ENCODE measurements around the gene ASTL.

The ASTL gene

GRCh38 chr2:96103187-96103601, 35.1 kb downstream of the ASTL start (continued):
- TF ChIP-seq ZNF362 (tag by site-specific recombination; IDR thresholded peaks at IDR 0.05) (no peak), ZNF366 (tag by site-specific recombination; conservative IDR thresholded peaks at IDR 0.05) (no peak), GLIS2 (tag by site-specific recombination; IDR thresholded peaks at IDR 0.05) (no peak), SCRT1 (tag by site-specific recombination; IDR thresholded peaks at IDR 0.05; ENCODE audit: borderline replicate concordance) (no peak), ZNF843 (tag by site-specific recombination; IDR thresholded peaks at IDR 0.05) (no peak), SP7 (tag by site-specific recombination; IDR thresholded peaks at IDR 0.05) (no peak), ZNF146 (tag by site-specific recombination; IDR thresholded peaks at IDR 0.05) (no peak)

DNA sequence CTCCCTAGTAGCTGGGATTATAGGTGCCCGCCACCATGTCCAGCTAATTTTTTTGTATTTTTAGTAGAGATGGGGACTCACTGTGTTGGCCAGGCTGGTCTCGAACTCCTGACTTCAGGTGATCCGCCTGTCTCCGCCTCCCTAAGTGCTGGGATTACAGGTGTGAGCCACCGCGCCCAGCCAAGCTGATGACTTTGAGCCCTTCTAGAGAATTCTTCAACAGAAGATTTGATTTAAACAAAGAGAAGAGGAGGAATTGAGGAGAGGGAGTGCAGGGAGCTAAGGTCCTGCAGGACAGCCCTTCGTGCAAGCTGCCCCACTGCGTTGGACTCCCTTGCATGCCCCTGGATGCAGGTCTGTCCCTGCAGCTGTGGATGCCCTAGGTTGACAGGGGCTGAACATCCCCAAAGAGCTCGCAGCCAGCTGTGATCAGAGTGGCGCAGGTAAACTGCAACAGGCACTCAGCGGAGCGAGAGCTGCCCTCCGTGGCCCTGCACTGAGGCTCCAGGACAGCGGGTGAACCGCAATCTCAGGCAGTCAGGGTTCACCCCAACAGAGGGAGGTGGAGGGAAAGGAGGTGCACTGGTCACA, 35.6 kb downstream of the ASTL start:
- H3K4me1 ChIP-seq (ENCODE audit: control insufficient read depth, insufficient read depth, low read length), result no peaks in the 10 kb centered on the region
- POLR2A ChIA-PET, result no interaction called here

GRCh38 chr2:96100893-96101304, 37.4 kb downstream of the ASTL start:
- TF ChIP-seq ZNF654 (tag by site-specific recombination; IDR thresholded peaks at IDR 0.05; ENCODE audit: low read depth), result no peak
- no peak for TF ChIP-seq ZBTB17 (tag by site-specific recombination; IDR thresholded peaks at IDR 0.05)
- no peak for TF ChIP-seq KLF16 (tag by site-specific recombination; IDR thresholded peaks at IDR 0.05)
- no peak for TF ChIP-seq ZNF211 (tag by site-specific recombination; IDR thresholded peaks at IDR 0.05; ENCODE audit: low read depth)
- TF ChIP-seq ZFHX2 (tag by site-specific recombination; conservative IDR thresholded peaks at IDR 0.05), result no peak
- TF ChIP-seq ZNF768 (tag by site-specific recombination; IDR thresholded peaks at IDR 0.05), result peak; percentile 53; the same call in 1 of the 2 replicates
- no peak for TF ChIP-seq KLF10 (tag by site-specific recombination; IDR thresholded peaks at IDR 0.05)
- no peak for TF ChIP-seq ZNF624 (tag by site-specific recombination; IDR thresholded peaks at IDR 0.05)
- ChIA-PET POLR2A (no interaction called here), CTCF (interaction anchor here (0.7 to 1.5 kb wide), 4 partner anchors 16 to 108 kb away, joined by 3 to 5 read pairs (median 4); no protein-coding TSS in a partner anchor)

More for the DNA sequence above, 35.6 kb downstream of the ASTL start:
- Histone ChIP-seq H3K36me3 (ENCODE audit: control insufficient read depth in 2 of 2, insufficient read depth in 1 of 2, low read length in 2 of 2) (no peaks in the 10 kb centered on the region), H3K9me3 (ENCODE audit: control insufficient read depth, insufficient read depth, low read depth, low read length) (no peaks in the 10 kb centered on the region), H3K4me3 (ENCODE audit: low read depth, low read length) (no peak overlapping the region), H3K27ac (ENCODE audit: extremely low read depth, low read depth, low read length) (no peak overlapping the region)
- no peak for TF ChIP-seq BCL11B (tag by site-specific recombination; IDR thresholded peaks at IDR 0.05; ENCODE audit: low read depth)
- TF ChIP-seq ZNF433 (tag by site-specific recombination; IDR thresholded peaks at IDR 0.05; ENCODE audit: low read depth), result no peak
- TF ChIP-seq GLIS1 (tag by site-specific recombination; IDR thresholded peaks at IDR 0.05), result no peak
- no peak for TF ChIP-seq SCRT1 (tag by site-specific recombination; IDR thresholded peaks at IDR 0.05; ENCODE audit: borderline replicate concordance)
- TF ChIP-seq ZNF133 (tag by site-specific recombination; IDR thresholded peaks at IDR 0.05), result no peak
- TF ChIP-seq ZNF366 (tag by site-specific recombination; conservative IDR thresholded peaks at IDR 0.05), result no peak
- TF ChIP-seq, protein P1, sequence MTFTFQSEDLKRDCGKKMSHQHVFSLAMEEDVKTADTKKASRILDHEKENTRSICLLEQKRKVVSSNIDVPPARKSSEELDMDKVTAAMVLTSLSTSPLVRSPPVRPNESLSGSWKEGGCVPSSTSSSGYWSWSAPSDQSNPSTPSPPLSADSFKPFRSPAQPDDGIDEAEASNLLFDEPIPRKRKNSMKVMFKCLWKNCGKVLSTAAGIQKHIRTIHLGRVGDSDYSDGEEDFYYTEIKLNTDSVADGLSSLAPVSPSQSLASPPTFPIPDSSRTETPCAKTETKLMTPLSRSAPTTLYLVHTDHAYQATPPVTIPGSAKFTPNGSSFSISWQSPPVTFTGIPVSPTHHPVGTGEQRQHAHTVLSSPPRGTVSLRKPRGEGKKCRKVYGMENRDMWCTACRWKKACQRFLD (tag by site-specific recombination; IDR thresholded peaks at IDR 0.05), result no peak
- TF ChIP-seq, protein P2, sequence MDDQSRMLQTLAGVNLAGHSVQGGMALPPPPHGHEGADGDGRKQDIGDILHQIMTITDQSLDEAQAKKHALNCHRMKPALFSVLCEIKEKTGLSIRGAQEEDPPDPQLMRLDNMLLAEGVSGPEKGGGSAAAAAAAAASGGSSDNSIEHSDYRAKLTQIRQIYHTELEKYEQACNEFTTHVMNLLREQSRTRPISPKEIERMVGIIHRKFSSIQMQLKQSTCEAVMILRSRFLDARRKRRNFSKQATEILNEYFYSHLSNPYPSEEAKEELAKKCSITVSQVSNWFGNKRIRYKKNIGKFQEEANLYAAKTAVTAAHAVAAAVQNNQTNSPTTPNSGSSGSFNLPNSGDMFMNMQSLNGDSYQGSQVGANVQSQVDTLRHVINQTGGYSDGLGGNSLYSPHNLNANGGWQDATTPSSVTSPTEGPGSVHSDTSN (CRISPR knock-in tag; IDR thresholded peaks at IDR 0.05), result no peak
- TF ChIP-seq ZNF324 (tag by site-specific recombination; IDR thresholded peaks at IDR 0.05), result no peak
- TF ChIP-seq ZNF157 (tag by site-specific recombination; IDR thresholded peaks at IDR 0.05), result no peak
- CTCF ChIA-PET, result interaction anchor here (1.2 to 1.4 kb wide), 2 partner anchors 36 to 110 kb away, joined by 3 read pairs; no protein-coding TSS in a partner anchor

More at GRCh38 chr2:96100893-96101304, 37.4 kb downstream of the ASTL start:
- Histone ChIP-seq H3K9me3 (ENCODE audit: control insufficient read depth, insufficient read depth, low read depth, low read length) (no peaks in the 10 kb centered on the region), H3K4me3 (ENCODE audit: low read depth, low read length) (no peak overlapping the region), H3K4me1 (ENCODE audit: control insufficient read depth, insufficient read depth, low read length) (no peaks in the 10 kb centered on the region), H3K36me3 (ENCODE audit: control insufficient read depth in 2 of 2, insufficient read depth in 1 of 2, low read length in 2 of 2) (no peaks in the 10 kb centered on the region), H3K27ac (ENCODE audit: extremely low read depth, low read depth, low read length) (no peak overlapping the region)

Data from HEK293 (cell line).